SU-DHL-6 (cell line): ENCODE measurements around the gene NEB.

ENCODE experiments used
- H2AFZ ChIP-seq: fragments of 200-600 bp; sonication (generic); 2 replicates; pipeline ENCODE4 v1.6.1; 2014; ENCODE audit warnings: low read depth, mild to moderate bottlenecking, moderate library complexity, mixed read lengths, antibody characterized with exemption, low read length; ENCODE audit not compliant: severe bottlenecking
- H3F3A ChIP-seq: fragments of 200-600 bp; shearing (Covaris generic); 2 replicates; pipeline ENCODE4 v1.6.0; 2016; ENCODE audit warnings: antibody characterized with exemption, mild to moderate bottlenecking; ENCODE audit not compliant: insufficient read depth
- H3K27ac ChIP-seq: fragments of 200-600 bp; sonication (generic); 2 replicates; pipeline ENCODE4 v1.5.1; 2016; ENCODE audit warnings: low read depth, mild to moderate bottlenecking, low read length, moderate library complexity, mixed read lengths
- H3K27me3 ChIP-seq: fragments of 200-600 bp; sonication (generic), shearing (Covaris generic); 2 replicates; pipeline ENCODE4 v1.6.0; 2014; ENCODE audit warnings: mild to moderate bottlenecking, low read length
- H3K36me3 ChIP-seq: fragments of 200-600 bp; sonication (generic); 2 replicates; pipeline ENCODE4 v1.6.1; 2014; ENCODE audit warnings: mild to moderate bottlenecking, low read length, mixed read lengths
- H3K4me2 ChIP-seq: fragments of 300-600, 200-600 bp; shearing (Covaris generic), sonication (generic); 2 replicates; pipeline ENCODE4 v1.6.0; 2014; ENCODE audit warnings: low read length, low read depth, mild to moderate bottlenecking; ENCODE audit not compliant: poor library complexity, severe bottlenecking
- H3K4me3 ChIP-seq: fragments of 200-600 bp; sonication (generic); 2 replicates; pipeline ENCODE4 v1.5.1; 2014; ENCODE audit warnings: antibody characterized with exemption, low read length, mild to moderate bottlenecking, mixed read lengths; ENCODE audit not compliant: insufficient read depth, poor library complexity, severe bottlenecking
- H3K79me2 ChIP-seq: fragments of 200-600 bp; sonication (generic); 2 replicates; pipeline ENCODE4 v1.6.1; 2014; ENCODE audit warnings: mild to moderate bottlenecking, low read length, moderate library complexity; ENCODE audit not compliant: insufficient read depth
- H3K9ac ChIP-seq: fragments of 200-600 bp; sonication (generic); 2 replicates; pipeline ENCODE4 v1.7.0; 2014; ENCODE audit warnings: mild to moderate bottlenecking, low read length
- H3K9me2 ChIP-seq: fragments of 200-600 bp; sonication (generic); replicated peaks from 2 replicates; pipeline ENCODE4 v1.6.1; 2014; ENCODE audit warnings: low read length; ENCODE audit not compliant: insufficient read depth
- H3K9me3 ChIP-seq: fragments of 200-600 bp; sonication (generic); 2 replicates; pipeline ENCODE4 v1.6.1; 2014; ENCODE audit warnings: low read length, mixed read lengths; ENCODE audit not compliant: insufficient read depth
- H4K20me1 ChIP-seq: fragments of 200-600 bp; sonication (generic); 2 replicates; pipeline ENCODE4 v1.6.1; 2014; ENCODE audit warnings: low read depth, mild to moderate bottlenecking, antibody characterized with exemption, low read length, moderate library complexity, mixed read lengths
- EZH2phosphoT487 ChIP-seq: fragments of 200-600 bp; sonication (generic), shearing (Covaris generic); conservative IDR thresholded peaks from 2 replicates; pipeline ENCODE4 v1.6.1; 2018; ENCODE audit warnings: mild to moderate bottlenecking, antibody characterized with exemption, low read length, moderate library complexity, mixed read lengths
- TF ChIP-seq, protein P1 (sequence below): fragments of 200-600 bp; sonication (generic); IDR thresholded peaks from one replicate; pipeline ENCODE4 v1.5.1; 2017; ENCODE audit warnings: antibody characterized with exemption, mild to moderate bottlenecking, low read length, moderate library complexity; ENCODE audit not compliant: insufficient read depth, poor library complexity, severe bottlenecking

NEB gene

GRCh38 chr2:151661625-151662024, 72.7 kb downstream of the NEB start:
- H3K27me3 ChIP-seq = no peaks in the 10 kb centered on the region
- H3K4me2 ChIP-seq = no peak overlapping the region
- no peak overlapping the region for H3K27ac ChIP-seq
- no peaks in the 10 kb centered on the region for H3K9me2 ChIP-seq
- no peaks in the 10 kb centered on the region for H3K9me3 ChIP-seq
- H3K36me3 ChIP-seq = no peaks in the 10 kb centered on the region
- no peaks in the 10 kb centered on the region for H3K79me2 ChIP-seq
- no peak for TF ChIP-seq EZH2phosphoT487
- TF ChIP-seq, protein P1, sequence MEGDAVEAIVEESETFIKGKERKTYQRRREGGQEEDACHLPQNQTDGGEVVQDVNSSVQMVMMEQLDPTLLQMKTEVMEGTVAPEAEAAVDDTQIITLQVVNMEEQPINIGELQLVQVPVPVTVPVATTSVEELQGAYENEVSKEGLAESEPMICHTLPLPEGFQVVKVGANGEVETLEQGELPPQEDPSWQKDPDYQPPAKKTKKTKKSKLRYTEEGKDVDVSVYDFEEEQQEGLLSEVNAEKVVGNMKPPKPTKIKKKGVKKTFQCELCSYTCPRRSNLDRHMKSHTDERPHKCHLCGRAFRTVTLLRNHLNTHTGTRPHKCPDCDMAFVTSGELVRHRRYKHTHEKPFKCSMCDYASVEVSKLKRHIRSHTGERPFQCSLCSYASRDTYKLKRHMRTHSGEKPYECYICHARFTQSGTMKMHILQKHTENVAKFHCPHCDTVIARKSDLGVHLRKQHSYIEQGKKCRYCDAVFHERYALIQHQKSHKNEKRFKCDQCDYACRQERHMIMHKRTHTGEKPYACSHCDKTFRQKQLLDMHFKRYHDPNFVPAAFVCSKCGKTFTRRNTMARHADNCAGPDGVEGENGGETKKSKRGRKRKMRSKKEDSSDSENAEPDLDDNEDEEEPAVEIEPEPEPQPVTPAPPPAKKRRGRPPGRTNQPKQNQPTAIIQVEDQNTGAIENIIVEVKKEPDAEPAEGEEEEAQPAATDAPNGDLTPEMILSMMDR = no peak
- no peak overlapping the region for H3K4me3 ChIP-seq
- H3K9ac ChIP-seq = no peak overlapping the region
- H3F3A ChIP-seq = no peaks in the 10 kb centered on the region
- H4K20me1 ChIP-seq = no peaks in the 10 kb centered on the region
- no peak overlapping the region for H2AFZ ChIP-seq

- Histone ChIP-seq H3K9me3 (no peaks in the 10 kb centered on the region), H3K9ac (no peak overlapping the region), H3K79me2 (no peaks in the 10 kb centered on the region), H3K9me2 (no peaks in the 10 kb centered on the region), H3K27ac (no peak overlapping the region), H3K4me2 (no peak overlapping the region), H3K27me3 (no peaks in the 10 kb centered on the region), H3K36me3 (no peaks in the 10 kb centered on the region), H3F3A (no peaks in the 10 kb centered on the region), H3K4me3 (no peak overlapping the region), H4K20me1 (no peaks in the 10 kb centered on the region), H2AFZ (no peak overlapping the region)
- TF ChIP-seq, protein P1 = no peak
- no peak for TF ChIP-seq EZH2phosphoT487
Measured at GRCh38 chr2:151658081-151658480, 76.2 kb downstream of the NEB start.

- Histone ChIP-seq H3F3A (no peaks in the 10 kb centered on the region), H3K79me2 (no peaks in the 10 kb centered on the region), H2AFZ (no peak overlapping the region), H3K27me3 (no peaks in the 10 kb centered on the region), H4K20me1 (no peaks in the 10 kb centered on the region), H3K36me3 (no peaks in the 10 kb centered on the region), H3K9me3 (no peaks in the 10 kb centered on the region), H3K4me3 (no peak overlapping the region), H3K27ac (no peak overlapping the region), H3K9me2 (no peaks in the 10 kb centered on the region), H3K9ac (no peak overlapping the region), H3K4me2 (no peak overlapping the region)
- TF ChIP-seq, protein P1 = no peak
- no peak for TF ChIP-seq EZH2phosphoT487
Measured at GRCh38 chr2:151657667-151658076, 76.6 kb downstream of the NEB start.
